Prostate gland (tissue), 2 donors: ENCODE measurements around the gene WDR31.

ENCODE experiments used
- POLR2A ChIP-seq: fragments of 450-650 bp; IDR thresholded peaks from one replicate; pipeline ENCODE4 v1.6.1; 2016; ENCODE audit warnings: antibody characterized with exemption, mild to moderate bottlenecking
- POLR2AphosphoS5 ChIP-seq: sonication (generic); formaldehyde crosslinking; IDR thresholded peaks from one replicate; pipeline ENCODE4 v1.6.1; 2017; ENCODE audit warnings: antibody characterized with exemption
- TF ChIP-seq, protein P1 (sequence below), 4 experiments: fragments of 200-600 bp in 2 of 4; fragments of 450-650 bp in 2 of 4; sonication (generic) in 2 of 4; IDR thresholded peaks; 1 replicate in 3 of 4; 2 replicates in 1 of 4; pipeline ENCODE4 v1.5.1; 2016 to 2019; ENCODE audit warnings: antibody characterized with exemption in 4 of 4, mild to moderate bottlenecking in 2 of 4, moderate library complexity in 2 of 4

DNA sequence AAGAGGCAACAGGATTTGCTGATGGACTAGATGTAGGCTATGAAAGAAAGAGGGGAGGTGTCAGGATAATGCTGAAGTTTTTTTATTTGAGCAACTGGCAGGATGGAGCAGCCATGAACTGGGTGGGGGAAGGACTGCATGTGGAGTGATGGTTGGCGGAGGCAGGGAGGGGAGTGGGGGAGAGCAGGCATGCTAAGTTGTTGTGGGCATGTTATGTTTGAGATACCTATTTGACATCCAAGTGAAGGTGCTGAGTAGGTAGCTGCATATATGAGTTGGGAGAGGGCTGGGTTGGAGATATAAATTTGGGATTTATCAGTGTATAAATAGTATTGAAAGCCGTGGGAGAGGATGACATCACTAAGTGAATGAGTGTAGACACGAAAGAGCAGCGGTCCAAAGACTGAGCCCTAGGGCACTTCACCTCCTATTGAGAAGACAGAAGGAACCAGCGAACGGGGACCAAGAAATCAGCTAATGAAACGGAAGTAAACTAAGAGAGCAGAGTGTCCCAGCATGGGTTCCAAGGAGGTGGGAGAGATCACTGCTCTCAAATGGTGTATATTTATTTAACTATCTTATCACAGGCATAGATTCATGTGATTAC lies 16.7 kb upstream of the WDR31 start:
- TF ChIP-seq POLR2AphosphoS5 (no peak), POLR2A (no peak)
- TF ChIP-seq, protein P1, sequence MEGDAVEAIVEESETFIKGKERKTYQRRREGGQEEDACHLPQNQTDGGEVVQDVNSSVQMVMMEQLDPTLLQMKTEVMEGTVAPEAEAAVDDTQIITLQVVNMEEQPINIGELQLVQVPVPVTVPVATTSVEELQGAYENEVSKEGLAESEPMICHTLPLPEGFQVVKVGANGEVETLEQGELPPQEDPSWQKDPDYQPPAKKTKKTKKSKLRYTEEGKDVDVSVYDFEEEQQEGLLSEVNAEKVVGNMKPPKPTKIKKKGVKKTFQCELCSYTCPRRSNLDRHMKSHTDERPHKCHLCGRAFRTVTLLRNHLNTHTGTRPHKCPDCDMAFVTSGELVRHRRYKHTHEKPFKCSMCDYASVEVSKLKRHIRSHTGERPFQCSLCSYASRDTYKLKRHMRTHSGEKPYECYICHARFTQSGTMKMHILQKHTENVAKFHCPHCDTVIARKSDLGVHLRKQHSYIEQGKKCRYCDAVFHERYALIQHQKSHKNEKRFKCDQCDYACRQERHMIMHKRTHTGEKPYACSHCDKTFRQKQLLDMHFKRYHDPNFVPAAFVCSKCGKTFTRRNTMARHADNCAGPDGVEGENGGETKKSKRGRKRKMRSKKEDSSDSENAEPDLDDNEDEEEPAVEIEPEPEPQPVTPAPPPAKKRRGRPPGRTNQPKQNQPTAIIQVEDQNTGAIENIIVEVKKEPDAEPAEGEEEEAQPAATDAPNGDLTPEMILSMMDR (IDR thresholded peaks at IDR 0.05) = no peak
